ENCODE results near the gene ATAD3B. TPM values are rescaled to one million over a fixed set of nuclear protein-coding genes. Genes with fewer than 3 reads are reported as not detected.
A peak's percentile ranks its signal among the peaks of the same experiment; 100 is the strongest.

Gene ATAD3B
- total and polyA plus RNA-seq, 2 of the 13 experiments (the other 11 are each of a cell fraction or from before 2014, with no cell fraction given) = 9.6 to 31.1 TPM

DNA sequence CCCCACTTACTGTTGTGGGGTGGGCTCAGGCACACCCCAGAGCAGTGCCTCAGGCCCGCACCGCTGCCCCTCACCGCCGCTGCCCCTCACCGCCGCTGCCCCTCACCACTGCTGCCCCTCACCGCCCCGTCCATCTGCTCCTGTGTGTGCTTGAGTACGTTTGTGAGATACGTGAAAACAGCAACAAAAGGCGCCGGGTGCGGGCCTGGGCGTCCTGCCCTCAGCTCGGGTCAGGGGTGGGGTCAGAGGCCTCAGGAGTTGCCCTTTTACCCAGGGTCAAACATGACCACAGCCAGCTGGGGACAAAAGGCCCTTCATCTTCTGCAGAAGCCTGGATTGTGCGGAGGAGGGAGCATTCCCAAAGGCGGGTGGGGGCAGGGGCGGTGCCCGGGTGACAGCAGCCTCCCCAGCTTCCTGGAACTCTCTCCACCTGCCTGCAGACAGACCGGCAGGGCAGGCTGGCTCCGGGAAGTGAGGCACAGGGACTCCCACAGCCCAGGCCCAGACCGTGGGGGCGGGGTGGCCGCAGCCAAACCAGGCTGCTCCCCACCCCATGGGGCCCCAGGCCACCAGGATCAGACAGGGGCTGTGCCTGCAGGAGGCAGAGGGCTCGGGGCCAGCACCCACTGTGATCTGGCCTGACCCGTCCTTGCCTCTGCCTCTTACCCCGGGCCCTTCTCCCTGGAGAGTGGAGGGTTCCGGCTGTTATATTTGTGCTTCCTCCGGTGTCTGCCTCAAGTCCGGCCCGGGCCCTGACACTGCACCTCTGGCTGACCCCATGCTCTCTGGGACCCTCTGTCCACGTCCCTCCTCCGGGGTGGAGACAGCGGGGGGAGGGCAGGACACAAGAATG is 38.4 kb upstream of the ATAD3B start (continued):
- TF ChIP-seq RARG (CRISPR knock-in tag; IDR thresholded peaks at IDR 0.05; ENCODE audit: low read depth) = 0 out of 2 replicates have a peak, but pooled peaks have one; percentile 40
- peak; percentile 49; the same call in 1 of the 2 replicates for TF ChIP-seq ARID2 (CRISPR knock-in tag; IDR thresholded peaks at IDR 0.05; ENCODE audit: borderline replicate concordance)
- TF ChIP-seq YEATS4 (CRISPR knock-in tag; IDR thresholded peaks at IDR 0.05; ENCODE audit: borderline replicate concordance) = peak; percentile 59; the same call in 1 of the 2 replicates
- TF ChIP-seq, protein P1, sequence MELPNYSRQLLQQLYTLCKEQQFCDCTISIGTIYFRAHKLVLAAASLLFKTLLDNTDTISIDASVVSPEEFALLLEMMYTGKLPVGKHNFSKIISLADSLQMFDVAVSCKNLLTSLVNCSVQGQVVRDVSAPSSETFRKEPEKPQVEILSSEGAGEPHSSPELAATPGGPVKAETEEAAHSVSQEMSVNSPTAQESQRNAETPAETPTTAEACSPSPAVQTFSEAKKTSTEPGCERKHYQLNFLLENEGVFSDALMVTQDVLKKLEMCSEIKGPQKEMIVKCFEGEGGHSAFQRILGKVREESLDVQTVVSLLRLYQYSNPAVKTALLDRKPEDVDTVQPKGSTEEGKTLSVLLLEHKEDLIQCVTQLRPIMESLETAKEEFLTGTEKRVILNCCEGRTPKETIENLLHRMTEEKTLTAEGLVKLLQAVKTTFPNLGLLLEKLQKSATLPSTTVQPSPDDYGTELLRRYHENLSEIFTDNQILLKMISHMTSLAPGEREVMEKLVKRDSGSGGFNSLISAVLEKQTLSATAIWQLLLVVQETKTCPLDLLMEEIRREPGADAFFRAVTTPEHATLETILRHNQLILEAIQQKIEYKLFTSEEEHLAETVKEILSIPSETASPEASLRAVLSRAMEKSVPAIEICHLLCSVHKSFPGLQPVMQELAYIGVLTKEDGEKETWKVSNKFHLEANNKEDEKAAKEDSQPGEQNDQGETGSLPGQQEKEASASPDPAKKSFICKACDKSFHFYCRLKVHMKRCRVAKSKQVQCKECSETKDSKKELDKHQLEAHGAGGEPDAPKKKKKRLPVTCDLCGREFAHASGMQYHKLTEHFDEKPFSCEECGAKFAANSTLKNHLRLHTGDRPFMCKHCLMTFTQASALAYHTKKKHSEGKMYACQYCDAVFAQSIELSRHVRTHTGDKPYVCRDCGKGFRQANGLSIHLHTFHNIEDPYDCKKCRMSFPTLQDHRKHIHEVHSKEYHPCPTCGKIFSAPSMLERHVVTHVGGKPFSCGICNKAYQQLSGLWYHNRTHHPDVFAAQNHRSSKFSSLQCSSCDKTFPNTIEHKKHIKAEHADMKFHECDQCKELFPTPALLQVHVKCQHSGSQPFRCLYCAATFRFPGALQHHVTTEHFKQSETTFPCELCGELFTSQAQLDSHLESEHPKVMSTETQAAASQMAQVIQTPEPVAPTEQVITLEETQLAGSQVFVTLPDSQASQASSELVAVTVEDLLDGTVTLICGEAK (IDR thresholded peaks at IDR 0.05) = no peak
- TF ChIP-seq, protein P1 (CRISPR knock-in tag; IDR thresholded peaks at IDR 0.05) = no peak; the same call in none of the 2 replicates
- peak; percentile 83; the same call in 1 of the 2 replicates for TF ChIP-seq KDM4B (CRISPR knock-in tag; IDR thresholded peaks at IDR 0.05)
- TF ChIP-seq RBM39 (IDR thresholded peaks at IDR 0.05; ENCODE audit: low read depth, low read length, poor library complexity, severe bottlenecking) = peak; percentile 78
- peak; percentile 89 for TF ChIP-seq POGK (CRISPR knock-in tag; conservative IDR thresholded peaks at IDR 0.05)
- TF ChIP-seq ZNF720 (CRISPR knock-in tag; IDR thresholded peaks at IDR 0.05) = no peak
- no peak for TF ChIP-seq MAX (IDR thresholded peaks at IDR 0.05)
- TF ChIP-seq HBP1 (CRISPR knock-in tag; IDR thresholded peaks at IDR 0.05; ENCODE audit: low read depth) = peak; percentile 56; the same call in 1 of the 2 replicates
- no peak; the same call in none of the 2 replicates for TF ChIP-seq CCDC6 (CRISPR knock-in tag; IDR thresholded peaks at IDR 0.05)
- no peak for TF ChIP-seq U2AF1 (optimal IDR thresholded peaks at IDR 0.05; ENCODE audit: low read depth, low read length)
- TF ChIP-seq SAFB2 (CRISPR knock-in tag; IDR thresholded peaks at IDR 0.05; ENCODE audit: borderline replicate concordance, low read depth) = no peak; the same call in none of the 2 replicates
- no peak for TF ChIP-seq BORCS8-MEF2B (CRISPR knock-in tag; IDR thresholded peaks at IDR 0.05)
- no peak for TF ChIP-seq MBNL3 (CRISPR knock-in tag; conservative IDR thresholded peaks at IDR 0.05)
